Measurements from ENCODE around the gene SGPP1.

GRCh38 chr14:63713058-63713457 is 14.8 kb downstream of the SGPP1 start:
- TF ChIP-seq CTCF (conservative IDR thresholded peaks at IDR 0.05; ENCODE audit: low read length): no peak
- TF ChIP-seq EZH2phosphoT487 (IDR thresholded peaks at IDR 0.05; ENCODE audit: borderline replicate concordance, low read depth, low read length): no peak
